GM12865 (cell line): Measurements from ENCODE around the gene FANCC.

ENCODE experiments used
- DNase-seq: peaks from one replicate; pipeline ENCODE4 v3.0.0; 2010; ENCODE audit warnings: low read depth
- H3K4me3 ChIP-seq: 2 replicates; pipeline ENCODE4 v1.5.1; 2011; ENCODE audit warnings: mild to moderate bottlenecking, low read depth, low read length, control low read depth
- TF ChIP-seq, protein P1 (sequence below): IDR thresholded peaks from 2 replicates; pipeline ENCODE4 v1.5.1; 2011; ENCODE audit warnings: low read length, control low read depth, low read depth, inconsistent platforms; ENCODE audit not compliant: insufficient read depth; ENCODE audit errors: missing control alignments

The FANCC gene

DNA sequence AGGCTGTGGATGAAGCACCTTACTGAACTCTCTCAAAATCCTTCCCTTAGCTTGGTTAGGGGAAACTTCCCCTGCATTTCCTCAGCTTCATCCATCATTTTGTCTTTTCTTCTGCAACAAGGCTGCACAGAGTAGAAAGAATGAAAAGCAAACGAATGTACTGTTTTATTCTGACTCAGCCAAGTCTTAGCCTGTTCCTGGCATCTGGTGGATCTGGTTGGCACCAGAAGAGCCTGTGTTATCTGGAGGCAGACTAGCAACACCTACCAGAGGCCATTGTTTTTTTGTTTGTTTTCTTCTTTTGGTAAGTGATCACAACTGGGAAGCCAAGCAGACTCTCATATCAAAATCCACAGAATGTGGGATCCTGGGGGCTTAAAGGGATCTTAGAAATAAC is 200.7 kb downstream of the FANCC start:
- TF ChIP-seq, protein P1, sequence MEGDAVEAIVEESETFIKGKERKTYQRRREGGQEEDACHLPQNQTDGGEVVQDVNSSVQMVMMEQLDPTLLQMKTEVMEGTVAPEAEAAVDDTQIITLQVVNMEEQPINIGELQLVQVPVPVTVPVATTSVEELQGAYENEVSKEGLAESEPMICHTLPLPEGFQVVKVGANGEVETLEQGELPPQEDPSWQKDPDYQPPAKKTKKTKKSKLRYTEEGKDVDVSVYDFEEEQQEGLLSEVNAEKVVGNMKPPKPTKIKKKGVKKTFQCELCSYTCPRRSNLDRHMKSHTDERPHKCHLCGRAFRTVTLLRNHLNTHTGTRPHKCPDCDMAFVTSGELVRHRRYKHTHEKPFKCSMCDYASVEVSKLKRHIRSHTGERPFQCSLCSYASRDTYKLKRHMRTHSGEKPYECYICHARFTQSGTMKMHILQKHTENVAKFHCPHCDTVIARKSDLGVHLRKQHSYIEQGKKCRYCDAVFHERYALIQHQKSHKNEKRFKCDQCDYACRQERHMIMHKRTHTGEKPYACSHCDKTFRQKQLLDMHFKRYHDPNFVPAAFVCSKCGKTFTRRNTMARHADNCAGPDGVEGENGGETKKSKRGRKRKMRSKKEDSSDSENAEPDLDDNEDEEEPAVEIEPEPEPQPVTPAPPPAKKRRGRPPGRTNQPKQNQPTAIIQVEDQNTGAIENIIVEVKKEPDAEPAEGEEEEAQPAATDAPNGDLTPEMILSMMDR, result no peak
- DNase-seq, result no peak
- no peak overlapping the region for H3K4me3 ChIP-seq

GRCh38 chr9:95116002-95116807 is 201.3 kb downstream of the FANCC start:
- TF ChIP-seq, protein P1, result no peak
- DNase-seq, result no peak
- no peak overlapping the region for H3K4me3 ChIP-seq

DNA sequence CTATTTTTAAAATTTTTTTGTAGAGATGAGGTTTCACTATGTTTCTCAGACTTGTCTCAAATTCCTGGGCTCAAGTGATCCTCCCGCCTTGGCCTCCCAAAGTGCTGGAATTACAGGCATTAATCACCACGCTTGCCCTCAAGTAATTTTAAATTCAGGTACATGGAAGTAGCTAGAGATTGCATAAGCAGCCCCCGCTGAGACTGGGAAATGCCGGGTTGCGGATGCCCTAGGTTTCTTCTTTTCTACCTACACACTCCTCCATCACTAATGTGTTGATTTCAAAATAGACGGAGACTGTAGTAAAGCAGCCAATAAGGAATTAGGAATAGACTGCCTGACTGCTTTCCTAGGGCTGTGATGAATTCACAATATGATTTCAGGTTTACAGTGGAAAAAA is 202.4 kb downstream of the FANCC start:
- no peak overlapping the region for H3K4me3 ChIP-seq
- DNase-seq, result no peak
- TF ChIP-seq, protein P1, result no peak

DNA sequence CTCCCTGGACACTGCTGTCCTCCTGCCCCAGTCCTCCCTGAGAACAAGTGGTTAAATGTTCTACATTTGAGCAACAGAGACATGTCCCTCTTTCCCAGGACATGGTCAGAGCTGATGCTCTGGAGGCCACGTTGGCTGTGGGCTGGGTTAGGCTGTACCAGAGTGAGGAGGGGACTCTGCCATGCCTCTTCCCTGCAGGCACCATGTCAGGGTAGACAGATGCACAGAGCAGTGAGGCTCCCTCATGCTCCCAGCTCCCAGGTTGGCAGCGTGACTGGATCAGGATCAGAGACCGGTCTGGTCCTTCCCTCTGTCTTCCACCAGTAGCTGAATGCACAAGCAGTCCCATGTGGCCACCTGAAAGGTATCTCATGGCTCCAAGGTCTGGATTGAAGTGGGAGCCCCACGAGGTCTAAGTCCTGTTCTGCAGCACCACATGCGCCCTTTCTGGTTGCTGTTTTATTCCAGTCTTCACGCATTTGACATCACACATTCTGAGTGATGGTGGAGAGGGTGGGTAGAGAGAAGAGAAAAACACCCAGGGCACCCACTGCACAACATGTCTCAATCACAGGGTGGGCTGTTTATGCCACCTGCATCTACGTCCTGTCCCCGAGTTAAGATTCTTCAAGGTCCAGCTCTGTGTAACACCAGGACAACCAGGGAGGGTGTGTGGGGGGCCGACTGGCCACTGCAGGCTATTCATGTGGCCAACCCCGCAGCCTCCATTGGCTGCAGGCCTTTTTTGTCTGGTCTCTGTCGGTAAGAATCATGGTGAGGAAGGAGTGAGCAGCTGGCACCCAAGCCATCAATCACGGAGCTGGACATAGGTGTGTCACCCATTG is 204.9 kb downstream of the FANCC start:
- no peak for DNase-seq
- H3K4me3 ChIP-seq, result no peak overlapping the region
- TF ChIP-seq, protein P1, result no peak

DNA sequence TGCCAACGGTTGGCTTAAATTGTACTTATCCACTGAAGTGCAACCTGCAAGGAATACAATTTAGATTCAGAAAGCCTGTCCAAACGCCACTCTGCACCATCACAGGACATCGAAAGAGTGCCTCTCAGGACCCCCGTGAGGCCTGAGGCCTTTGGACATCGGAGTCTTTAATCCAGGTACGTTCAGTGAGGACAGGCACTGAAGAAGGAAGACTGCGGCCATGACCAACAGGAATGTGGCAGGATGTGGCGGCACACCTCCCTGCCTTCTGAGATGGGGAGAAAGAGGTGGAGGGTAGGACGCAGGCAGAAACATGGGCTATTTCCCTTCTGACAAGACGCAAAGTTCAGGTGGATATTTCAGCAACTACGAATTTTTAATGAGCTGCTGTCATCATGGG is 205.8 kb downstream of the FANCC start:
- H3K4me3 ChIP-seq, result no peak overlapping the region
- no peak for DNase-seq
- TF ChIP-seq, protein P1, result no peak

DNA sequence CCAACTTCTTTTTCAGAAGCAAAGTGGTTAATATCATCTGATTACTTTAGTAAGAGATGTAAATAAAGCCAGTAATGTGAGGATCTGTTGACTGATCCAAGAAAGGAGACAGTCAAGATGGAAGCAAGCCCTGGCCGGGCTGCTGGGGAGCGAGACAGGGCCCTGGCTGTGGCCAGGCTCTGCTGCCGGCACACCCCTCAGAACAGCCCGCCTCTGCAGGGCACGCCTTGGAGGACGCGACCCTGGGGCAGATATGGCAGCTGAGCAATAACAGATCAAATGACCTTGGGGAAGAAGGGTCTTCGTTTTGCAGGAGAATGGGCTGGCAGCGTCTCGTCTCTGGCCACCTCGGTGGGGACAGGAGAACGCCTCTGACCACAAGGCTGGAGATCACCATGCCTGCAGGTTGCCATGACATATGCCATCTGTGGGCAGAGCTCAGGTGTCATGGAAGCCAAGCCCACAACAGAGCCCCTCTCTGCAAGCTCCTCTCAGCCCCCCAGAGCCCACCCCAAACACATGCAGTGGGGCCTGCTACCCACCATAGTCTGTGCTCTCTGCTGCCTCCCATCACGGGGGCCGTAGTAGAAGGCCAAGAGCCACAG is 206.5 kb downstream of the FANCC start:
- no peak for DNase-seq
- no peak overlapping the region for H3K4me3 ChIP-seq
- TF ChIP-seq, protein P1, result no peak
